GM19463 (cell line): Measurements from ENCODE around the gene EIF1.
"Not testable (repeated sequence)": the region's sequence is repeated elsewhere in the genome, so short reads cannot be mapped to it uniquely, and the experiment has no call there.

Experiments
- ATAC-seq: cut with Tn5 transposase; IDR thresholded peaks from one replicate; pipeline ENCODE4 v1.9.1; 2021; ENCODE audit warnings: mild to moderate bottlenecking, moderate library complexity; ENCODE audit not compliant: unreplicated experiment

EIF1 gene

DNA sequence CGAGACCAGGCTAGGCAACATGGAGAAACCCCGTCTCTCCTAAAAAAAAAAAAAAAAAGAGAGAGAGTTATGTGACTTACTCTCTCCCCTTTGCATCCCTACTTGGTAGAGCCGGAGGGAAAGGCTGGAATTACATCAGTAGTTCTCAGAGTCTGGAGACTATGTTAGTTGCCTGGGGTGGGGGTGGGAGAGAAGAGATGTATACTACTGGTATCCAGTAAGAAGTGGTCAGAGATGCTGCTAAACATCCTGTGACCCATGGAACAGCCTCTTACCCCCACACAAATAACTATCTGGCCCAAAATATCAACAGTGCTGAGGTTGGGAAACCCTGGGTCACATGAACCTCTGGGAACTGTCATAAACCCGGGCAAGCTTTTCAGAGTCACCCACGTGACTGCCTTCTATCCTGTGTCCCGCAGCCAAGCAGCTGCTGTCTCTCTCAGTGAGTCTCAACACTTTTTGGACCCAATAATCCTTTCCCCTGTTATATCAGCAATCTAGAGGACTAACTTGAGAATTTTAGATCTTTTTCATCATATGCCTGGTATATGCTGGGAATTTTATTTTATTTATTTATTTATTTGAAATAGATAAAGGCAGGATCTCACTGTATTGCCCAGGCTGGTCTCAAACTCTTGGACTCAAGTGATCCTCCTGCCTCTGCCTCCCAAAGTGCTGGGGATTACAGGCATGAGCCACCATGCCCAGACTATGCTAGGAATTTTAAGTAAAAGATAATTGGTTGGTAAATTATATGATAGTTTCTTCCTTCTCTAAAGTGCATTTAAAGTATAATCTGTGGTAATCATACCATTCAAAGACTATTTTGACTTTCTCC, 8.7 kb downstream of the EIF1 start:
- ATAC-seq: no peak

DNA sequence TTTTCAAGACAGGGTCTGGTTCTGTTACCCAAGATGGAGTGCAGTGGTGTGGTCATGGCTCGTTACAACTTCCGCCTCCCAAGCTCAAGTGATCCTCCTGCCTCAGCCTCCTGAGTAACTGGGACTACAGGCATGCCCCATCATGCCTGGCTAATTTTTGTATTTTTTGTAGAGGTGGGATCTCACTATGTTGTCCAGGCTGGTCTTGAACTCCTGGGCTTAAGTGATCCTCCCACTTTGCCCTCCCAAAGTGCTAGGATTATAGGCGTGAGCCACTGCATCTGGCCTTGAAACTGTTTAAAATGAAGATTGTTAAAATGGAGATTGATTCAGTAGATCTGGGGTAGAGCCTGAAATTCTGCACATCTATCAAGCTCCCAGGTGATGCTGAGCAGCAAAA, 12.2 kb downstream of the EIF1 start:
- not testable (repeated sequence) for ATAC-seq

DNA sequence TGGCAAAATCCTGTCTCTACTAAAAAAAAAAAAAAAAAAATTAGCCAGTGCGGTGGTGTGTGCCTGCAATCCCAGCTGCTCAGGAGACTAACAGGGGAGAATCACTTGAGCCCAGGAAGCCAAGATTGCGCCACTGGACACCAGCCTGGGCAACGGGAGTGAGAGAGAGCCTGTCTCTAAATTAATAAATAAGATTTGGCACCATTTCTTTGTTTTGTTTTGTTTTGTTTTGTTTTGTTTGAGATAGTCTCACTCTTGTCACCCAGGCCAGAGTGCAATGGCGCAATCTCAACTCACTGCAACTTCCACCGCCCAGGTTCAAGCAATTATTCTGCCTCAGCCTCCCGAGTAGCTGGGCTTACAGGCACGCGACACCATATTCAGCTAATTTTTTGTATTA, 14.0 kb downstream of the EIF1 start:
- no peak for ATAC-seq

DNA sequence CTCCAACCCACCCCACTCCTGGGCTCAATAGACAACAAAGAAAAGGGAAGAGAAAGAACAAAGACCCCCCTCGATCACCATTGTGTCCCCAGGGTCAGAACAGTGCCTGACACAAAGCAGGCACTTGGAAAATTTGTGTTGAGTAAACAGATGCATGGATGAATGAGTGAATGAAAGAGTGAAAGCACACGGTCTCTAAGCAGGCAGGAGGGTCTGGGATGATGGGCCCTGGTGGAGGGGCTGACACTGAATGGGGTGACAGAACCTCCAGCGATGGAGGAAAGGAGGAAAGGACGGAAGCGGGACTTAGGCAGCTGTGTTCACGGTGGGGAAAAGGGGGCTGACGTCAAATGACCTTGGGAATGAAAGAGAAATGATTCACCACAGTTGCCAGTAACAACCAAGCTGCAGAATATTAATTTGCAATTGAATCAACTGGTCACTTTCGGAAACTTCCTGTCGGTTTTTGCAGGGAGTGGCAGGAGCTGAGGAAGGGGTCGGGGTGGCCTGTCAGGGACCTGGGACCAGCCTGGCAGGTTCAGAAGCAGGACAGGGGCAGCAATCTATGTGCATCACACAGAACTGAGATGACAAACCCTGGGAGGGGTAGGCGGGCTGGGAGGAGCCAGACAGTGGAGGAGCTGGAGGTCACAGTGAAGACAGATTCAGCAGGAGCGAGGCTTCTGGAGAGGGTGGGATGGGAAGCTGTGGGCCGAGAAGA, 16.7 kb downstream of the EIF1 start:
- ATAC-seq: no peak

DNA sequence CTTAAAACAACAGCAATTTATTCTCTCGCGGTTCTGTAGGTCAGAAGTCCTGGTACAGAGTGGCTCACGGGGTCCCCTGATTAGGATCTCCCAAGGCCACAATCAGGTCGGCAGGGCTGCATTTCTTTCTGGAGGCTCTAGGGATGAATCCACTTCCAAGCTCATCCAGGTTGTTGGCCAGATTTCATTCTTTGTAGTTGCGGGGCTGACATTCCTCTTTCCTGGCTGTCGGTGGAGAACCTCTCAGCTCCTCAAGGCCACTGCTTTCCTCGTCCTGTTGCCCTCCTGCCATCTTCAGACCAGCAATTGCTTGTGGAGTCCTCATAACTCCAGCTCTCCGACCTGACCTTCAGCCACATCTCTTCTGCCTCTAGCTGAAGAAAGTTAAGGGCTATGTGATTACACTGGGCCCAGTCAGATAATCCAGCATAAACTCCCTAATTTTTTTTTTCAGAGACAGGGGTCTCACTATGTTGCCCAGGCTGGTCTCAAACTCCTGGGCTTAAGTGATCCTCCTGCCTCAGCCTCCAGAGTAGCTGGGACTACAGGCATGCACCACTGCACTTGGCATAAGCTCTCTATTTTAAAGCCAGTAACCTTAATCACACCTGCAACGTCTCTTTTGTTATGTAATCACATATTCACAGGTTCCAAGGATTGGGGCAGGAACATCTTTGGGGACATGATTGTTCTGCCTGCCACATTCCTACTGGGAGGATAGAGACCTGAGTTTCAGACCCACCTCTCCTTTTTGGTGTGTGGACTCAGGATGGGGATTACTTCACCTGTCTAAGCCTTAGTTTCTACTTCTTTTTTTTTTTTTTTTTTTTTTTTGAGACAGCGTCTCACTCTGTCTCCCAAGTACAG, 19.4 kb downstream of the EIF1 start:
- ATAC-seq: no peak

DNA sequence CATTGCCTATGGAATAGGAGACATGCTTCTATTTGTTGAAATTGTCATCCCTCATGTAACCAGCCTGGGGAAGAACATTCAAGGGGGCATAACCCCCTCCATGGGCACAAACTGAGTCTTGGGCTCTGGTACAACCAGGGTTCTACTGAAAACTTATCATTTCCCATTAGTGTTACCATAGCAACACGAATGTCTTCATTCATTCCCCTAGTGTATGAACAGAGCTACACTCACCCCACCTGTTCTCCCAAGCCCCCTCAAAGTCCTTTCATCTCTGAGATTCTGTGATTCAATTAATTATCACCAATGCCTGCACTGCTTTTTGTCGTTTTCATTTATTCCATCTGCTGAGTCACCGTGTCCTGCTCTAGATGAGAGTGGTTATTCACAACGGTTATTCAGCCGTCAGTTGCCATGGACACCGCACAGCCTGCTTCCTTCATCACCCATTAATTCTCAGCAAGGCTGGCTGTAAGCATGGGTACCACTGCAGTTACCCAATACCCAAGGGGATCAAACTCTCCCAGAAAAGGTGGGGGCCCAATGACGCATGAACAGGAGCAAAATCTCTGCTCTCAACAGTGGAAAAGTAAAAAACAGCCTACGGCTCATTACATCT, 21.9 kb downstream of the EIF1 start:
- ATAC-seq: no peak

DNA sequence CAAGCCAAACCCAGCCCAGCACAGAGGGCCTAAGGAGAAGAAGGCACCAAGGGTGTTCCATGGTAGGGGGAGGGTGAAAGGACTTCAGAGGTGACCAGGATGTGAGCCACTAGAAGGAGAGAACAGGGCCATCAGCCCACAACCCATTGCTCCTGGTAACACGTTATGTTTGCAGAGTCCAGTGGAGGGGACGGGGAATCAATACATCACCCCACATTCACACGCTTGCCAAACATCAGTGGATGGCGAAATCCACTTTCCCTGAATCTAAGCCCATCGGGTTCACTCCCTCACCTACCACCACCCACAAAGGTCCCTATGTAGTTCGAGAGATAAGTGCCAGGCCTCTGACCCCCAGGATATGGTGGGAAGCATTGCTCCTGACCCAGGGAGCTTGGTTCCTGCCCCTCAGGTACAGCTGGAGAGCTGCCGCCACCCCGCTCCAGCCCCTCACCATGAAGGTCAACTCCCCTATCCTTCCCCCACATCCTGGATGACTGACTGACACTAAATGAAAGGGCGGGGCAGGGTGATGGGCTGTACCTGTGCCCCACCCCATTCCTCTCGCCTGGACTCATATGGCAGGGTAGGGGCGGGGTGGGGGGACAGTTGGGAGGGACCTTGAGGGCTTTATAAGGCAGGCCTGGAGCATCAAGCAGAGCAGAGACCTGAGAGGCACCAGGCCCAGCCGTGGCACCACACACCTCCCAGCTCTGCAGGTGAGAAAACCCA, 23.1 kb downstream of the EIF1 start, which contains the start of gene GAST:
Gene GAST (plus strand): TSS at position 663 of the 732 bp plus-strand sequence. CDS start 3,106 bp downstream, outside the sequence.
- no peak for ATAC-seq

DNA sequence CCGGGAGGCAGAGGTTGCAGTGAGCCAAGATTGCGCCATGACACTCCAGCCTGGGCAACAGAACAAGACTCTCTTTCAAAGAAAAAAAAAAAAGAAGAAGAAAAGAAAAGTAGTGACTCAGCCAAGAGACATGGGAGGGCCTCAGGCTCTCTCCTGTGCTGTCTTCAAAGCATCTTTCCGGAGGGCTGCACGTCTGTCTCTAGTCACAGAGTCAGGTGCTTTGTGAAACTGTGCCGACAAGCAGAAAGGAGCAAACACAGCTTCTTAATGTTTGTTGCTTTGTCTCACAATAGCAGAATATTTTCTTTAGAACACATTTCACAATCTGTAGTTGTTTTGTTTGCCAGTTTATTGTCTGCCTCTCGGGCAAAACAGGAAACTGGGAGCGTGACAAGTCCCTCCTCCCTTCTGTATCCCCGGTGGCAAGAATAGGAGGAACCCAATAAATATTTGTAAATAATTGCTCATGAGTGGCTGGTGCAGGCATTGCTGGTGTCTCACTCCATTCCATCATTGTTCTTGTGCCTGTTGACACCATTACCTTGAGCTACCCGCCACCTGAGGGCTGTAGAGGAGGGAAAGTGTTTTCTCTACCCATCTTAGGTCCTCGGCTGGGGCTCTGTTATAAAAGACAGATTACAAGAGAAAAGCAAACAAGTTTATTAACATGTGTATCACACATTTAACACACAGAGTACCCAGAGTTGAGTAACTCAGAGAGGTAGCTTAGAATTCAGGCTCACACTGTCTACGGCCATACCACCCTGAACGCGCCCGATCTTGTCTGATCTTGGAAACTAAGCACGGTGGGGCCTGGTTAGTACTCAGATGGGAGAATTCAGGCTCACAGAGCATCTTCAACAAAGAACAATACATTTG, 29.0 kb downstream of the EIF1 start:
- no peak for ATAC-seq

DNA sequence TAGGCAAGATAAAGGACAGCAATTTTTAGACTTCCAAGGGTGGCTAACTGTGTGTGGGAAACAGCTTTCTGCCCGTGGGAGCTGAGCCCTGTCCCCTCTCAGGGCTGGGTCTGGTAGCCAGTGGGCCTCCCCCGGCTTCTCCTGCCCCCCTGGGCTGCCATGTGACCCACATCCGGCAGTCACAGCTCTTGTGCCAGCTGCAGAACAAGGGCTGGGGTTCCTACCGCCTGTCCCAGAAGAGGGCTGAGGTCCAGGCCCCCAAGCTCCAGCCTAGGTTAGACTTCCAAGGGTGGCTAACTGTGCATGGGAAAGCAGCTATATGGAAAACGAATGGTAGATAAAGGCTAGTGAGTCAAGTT, 29.6 kb downstream of the EIF1 start:
- ATAC-seq: no peak

DNA sequence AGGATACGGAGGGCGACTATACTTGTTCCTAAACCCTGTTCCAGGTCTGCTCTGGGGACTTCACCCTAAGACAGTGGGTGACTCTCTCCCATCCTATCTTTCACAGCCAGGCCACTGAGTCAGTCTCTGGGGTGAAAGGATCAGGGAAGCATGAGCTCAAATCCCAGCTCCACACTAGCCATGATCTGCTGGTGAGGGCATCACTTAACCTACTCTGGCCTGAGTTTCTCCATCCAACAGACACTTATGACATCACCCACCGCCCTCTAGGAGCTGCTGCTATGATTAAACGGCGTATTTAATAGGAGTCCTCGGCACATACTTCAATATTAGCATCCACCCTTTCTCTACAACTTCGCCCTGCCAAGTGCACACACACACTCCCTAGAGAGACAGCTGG, 33.5 kb downstream of the EIF1 start:
- no peak for ATAC-seq

DNA sequence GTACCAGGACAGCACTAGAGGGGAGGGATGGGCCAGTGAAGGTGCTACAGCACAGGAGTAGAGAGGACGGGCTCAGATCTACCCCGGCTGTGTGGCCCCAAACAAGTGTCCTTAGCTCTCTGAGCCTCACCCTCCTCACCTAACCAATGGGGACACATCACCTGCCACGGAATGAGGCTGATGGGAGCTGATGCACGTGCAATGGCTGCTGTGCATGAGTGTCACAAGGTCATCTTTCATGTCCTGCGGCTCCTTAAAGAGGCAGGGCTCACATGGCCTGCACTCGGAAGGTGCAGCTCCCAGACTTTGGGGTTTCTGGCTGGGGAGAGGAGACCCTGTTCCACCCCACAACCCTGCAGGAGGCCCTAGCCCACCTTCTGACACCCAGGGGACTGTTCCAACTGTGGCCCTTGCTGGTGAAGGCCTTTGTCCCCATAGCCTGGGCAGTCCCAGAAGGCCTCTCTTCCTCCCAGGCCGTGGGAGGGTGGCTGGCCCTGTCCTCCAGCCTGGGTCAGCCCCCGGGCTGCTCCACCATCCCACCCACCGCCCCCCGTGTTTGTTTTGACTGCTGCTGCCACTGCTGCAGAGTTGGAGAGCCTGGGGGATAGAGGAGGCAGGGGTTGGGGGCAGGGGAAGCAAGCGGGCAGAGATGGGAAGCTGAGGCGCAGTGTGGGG, 35.3 kb downstream of the EIF1 start:
- no peak for ATAC-seq

DNA sequence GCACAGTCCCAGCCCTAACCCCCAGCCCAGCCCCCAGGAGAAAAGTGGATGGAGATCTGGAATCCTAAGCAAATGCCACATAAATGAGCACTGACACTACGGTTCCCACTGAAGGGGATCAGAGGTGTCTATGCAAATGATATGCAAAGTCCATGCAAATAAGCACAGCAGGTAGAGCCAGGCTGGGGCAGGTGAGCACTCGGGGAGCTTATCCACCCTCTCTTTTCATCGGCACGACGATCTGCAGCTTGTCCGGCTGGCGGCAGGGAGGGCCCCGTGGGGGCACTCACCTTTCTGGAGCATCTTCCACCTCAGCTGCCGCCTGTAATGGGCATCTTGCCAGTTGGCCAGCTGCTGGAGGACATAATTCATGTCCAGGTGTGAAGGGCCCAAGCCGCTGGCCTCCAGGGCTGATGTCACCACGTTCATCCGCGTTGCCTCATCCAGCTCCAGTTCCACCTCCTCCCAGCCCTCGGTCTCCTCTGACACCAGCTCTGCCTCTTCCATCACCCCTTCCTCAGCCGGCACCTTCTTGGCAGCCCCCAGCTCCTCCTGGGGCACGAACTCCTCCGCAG, 35.9 kb downstream of the EIF1 start:
- ATAC-seq: no peak

DNA sequence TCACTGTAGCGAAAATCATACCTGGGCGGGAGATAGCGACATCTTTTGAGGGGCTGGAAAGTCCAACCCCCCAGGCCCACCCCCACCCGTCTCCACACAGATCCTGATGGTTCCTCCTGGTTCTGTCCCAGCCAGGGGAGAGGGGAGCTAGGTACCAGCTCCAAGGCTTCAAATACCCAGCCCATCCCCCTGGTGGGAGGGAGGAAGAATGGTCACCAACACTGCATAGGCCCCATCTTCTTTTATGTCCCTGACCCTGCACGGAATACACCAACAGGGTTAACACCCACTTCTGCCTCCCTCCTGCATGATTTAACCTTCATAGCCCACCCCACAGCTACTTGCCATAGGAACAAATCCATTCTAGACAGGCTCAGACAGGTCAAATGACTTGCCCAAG, 36.4 kb downstream of the EIF1 start:
- no peak for ATAC-seq

DNA sequence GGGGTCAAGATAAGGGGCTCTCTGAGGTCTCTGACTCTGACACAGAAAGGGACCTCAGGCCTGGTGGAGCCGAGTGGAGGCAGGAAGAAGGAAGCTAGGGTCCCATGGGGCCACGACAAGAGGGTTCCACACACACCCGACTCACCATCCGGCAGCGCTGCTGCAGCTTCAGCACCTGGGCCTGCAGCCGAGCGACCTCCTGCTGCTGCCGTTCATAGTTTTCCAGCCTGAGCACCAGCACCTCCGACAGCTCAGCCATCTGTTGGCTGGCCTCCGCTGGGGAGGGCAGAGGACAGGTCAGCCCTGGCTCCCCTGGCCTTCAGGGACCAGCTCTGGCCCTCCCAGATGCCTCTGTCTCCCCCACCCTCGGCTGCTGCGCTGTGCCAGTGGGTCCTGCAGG, 39.4 kb downstream of the EIF1 start:
- no peak for ATAC-seq

DNA sequence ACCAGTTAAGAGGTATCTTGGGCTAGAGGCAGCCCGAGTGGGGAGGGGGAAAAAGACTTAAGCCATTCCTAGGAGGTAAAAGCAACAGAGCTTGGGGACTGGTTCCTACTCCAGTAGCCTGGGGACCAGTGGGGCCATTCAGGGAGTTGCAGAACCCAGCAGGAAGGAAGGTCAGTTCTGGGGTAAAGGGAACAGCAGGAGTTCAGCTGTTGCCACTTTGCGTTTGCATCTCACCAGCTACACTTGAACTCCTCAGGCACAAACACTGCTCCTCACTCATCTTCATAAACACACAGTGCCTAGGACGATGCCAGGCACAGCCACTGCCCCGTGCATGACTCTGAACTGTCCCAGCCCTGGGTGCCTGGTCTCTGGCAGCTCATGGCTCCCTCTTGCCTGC, 41.8 kb downstream of the EIF1 start:
- ATAC-seq: no peak

DNA sequence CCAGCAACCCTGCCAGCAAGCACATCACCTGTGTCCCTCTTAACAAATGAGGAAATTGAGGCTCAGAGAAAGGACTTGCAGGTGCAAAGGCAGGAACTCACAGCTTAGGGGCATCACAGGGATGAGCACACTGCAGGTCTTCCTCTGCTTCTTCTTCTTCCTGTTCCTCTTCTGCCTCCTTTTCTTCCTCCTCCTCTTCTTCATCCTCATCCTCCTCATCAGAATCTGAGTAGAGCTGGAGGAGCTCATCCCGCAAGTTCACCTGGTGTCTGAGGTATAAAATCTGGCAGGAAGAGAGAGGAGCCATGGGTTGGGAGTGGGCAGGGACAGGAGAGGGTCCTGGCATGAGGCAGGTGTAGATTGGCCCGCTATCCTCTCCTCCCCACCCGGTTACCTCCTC, 43.2 kb downstream of the EIF1 start:
- ATAC-seq: no peak

DNA sequence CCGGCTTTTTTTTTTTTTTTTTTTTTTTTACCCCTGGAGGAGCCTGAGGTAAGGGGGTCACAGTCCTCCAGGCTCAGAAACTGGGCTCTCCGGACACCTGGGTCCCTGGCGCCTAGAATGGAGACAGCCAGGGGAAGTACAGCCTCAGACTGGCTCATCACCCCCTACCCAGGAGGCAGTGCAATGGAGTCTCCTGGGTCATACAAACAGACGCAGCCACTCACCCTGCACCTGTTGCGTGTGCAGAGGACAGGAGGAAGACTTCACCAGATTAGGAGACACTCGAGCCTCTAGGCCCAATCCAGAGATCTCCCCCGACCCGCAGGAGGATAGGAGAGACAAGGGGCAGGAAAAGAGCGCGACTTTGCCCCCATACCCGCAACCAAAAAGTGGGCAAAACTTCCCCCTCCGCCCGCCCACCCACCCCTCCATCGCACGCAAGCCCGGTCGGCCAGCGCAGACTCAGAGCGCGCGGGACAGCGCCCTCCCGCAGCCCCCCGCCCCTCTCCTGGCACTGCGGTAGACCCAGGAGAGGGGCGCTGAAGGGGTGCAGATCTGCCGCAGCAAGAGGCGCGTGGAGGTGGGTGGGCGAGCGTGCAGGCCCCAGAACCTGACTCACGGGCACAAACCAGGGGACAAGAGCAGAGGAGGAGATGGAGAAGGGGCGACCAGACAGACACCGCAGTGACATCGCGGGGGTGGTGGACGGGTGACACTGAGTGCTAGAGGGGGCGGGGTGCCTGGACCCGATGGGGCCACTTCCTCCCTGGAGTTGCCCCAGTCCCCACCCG, 44.9 kb downstream of the EIF1 start:
- no peak for ATAC-seq
